ENCODE results near the gene UFL1. TPM values are rescaled to one million over a fixed set of nuclear protein-coding genes. Genes with fewer than 3 reads are reported as not detected.

UFL1 gene
- total and polyA plus RNA-seq, 2 of the 4 experiments (the other 2 are of a cell fraction) = 8.2 to 19.2 TPM

- no TSS peak for BruUV-seq (replicated peaks)
- Histone ChIP-seq H2BK20ac (ENCODE audit: low read depth, low read length) (no peak overlapping the region), H3K18ac (ENCODE audit: low read depth, low read length) (no peak overlapping the region), H3K79me1 (ENCODE audit: low read depth in 1 of 2, low read length in 2 of 2) (no peaks in the 10 kb centered on the region), H3K9ac (ENCODE audit: low read depth, low read length) (no peak overlapping the region), H3K4ac (ENCODE audit: low read depth, low read length) (no peak overlapping the region), H3K36me3 (ENCODE audit: control insufficient read depth, insufficient read depth, low read length) (no peaks in the 10 kb centered on the region), H2BK15ac (ENCODE audit: low read depth, low read length) (no peak overlapping the region), H4K20me1 (ENCODE audit: insufficient read depth, low read length) (no peaks in the 10 kb centered on the region), H3K4me3 (ENCODE audit: insufficient read depth, low read depth, low read length) (no peak overlapping the region), H3K4me2 (ENCODE audit: low read depth, low read length) (no peak overlapping the region), H3K23ac (ENCODE audit: low read depth, low read length) (no peak overlapping the region), H3K27me3 (ENCODE audit: control insufficient read depth, insufficient read depth, low read length) (no peaks in the 10 kb centered on the region), H2BK5ac (ENCODE audit: low read depth, low read length, poor library complexity, severe bottlenecking) (no peak overlapping the region), H3K27ac (ENCODE audit: insufficient read depth, low read length) (no peak overlapping the region), H2BK120ac (ENCODE audit: low read depth, low read length) (no peak overlapping the region), H4K8ac (ENCODE audit: low read depth in 2 of 2, low read length in 2 of 2) (no peak overlapping the region), H3K9me1 (ENCODE audit: insufficient read depth, low read length) (no peaks in the 10 kb centered on the region), H3K9me3 (ENCODE audit: control insufficient read depth, insufficient read depth, low read length) (peaks cover 2% of the 10 kb centered on the region; the same call in 1 of the 2 replicates), H3K4me1 (ENCODE audit: control insufficient read depth, insufficient read depth, low read length) (no peaks in the 10 kb centered on the region), H3K56ac (ENCODE audit: extremely low read depth, insufficient read depth, low read length) (no peak overlapping the region), H4K91ac (ENCODE audit: insufficient read depth, low read depth, low read length) (no peak overlapping the region), H2AFZ (replicated peaks; ENCODE audit: low read length, poor library complexity) (no peak overlapping the region), H2AK9ac (replicated peaks; ENCODE audit: low read depth, low read length, poor library complexity) (no peak overlapping the region), H2AK5ac (ENCODE audit: low read depth, low read length) (no peak overlapping the region), H4K5ac (ENCODE audit: low read depth, low read length) (no peak overlapping the region), H3K14ac (replicated peaks; ENCODE audit: low read depth, low read length) (no peak overlapping the region)
- TF ChIP-seq MXI1 (IDR thresholded peaks at IDR 0.05; ENCODE audit: borderline replicate concordance, low read depth, low read length) = no peak
- no peak for TF ChIP-seq USF2 (IDR thresholded peaks at IDR 0.05; ENCODE audit: low read depth, low read length)
- no peak for TF ChIP-seq BHLHE40 (IDR thresholded peaks at IDR 0.05; ENCODE audit: low read depth, low read length)
- TF ChIP-seq RFX5 (IDR thresholded peaks at IDR 0.05; ENCODE audit: low read depth, low read length) = no peak
- no peak for TF ChIP-seq POLR2A (IDR thresholded peaks at IDR 0.05; ENCODE audit: low read depth, low read length)
- TF ChIP-seq, protein P1, sequence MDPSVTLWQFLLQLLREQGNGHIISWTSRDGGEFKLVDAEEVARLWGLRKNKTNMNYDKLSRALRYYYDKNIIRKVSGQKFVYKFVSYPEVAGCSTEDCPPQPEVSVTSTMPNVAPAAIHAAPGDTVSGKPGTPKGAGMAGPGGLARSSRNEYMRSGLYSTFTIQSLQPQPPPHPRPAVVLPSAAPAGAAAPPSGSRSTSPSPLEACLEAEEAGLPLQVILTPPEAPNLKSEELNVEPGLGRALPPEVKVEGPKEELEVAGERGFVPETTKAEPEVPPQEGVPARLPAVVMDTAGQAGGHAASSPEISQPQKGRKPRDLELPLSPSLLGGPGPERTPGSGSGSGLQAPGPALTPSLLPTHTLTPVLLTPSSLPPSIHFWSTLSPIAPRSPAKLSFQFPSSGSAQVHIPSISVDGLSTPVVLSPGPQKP (IDR thresholded peaks at IDR 0.05; ENCODE audit: borderline replicate concordance, low read depth, low read length) = no peak
- no peak for TF ChIP-seq FOS (IDR thresholded peaks at IDR 0.05; ENCODE audit: low read depth, low read length)
- no peak for TF ChIP-seq SMC3 (IDR thresholded peaks at IDR 0.05; ENCODE audit: low read depth, low read length)
- TF ChIP-seq CEBPB (IDR thresholded peaks at IDR 0.05; ENCODE audit: low read depth, low read length) = no peak
- DNase-seq = no peak
- ChIA-PET CTCF (no interaction called here), POLR2A (ENCODE audit: unreplicated experiment) (no interaction called here)
- intact Hi-C loops (cut with micrococcal nuclease) (no loop called here), in situ Hi-C loops (cut with MboI; ENCODE audit: low sequenced_read_pairs) (no loop called here), dilution Hi-C loops (cut with HindIII; ENCODE audit: low sequenced_read_pairs, unreplicated experiment) (no loop called here)
- WGBS, 2 experiments (ENCODE audit: extremely low coverage in 2 of 2, insufficient read length in 1 of 2) = no CpG with 5 or more reads among the region's 2 CpGs
- ATAC-seq (ENCODE audit: low read depth) = no peak
Measured at GRCh38 chr6:96570053-96570452, 48.4 kb downstream of the UFL1 start.

All from IMR-90 (cell line).